Stimulated activated CD8-positive, alpha-beta memory T cell treated with anti-CD3 and anti-CD28 coated beads, Interleukin-7, amount 100 ng/mL, for 24 hours (primary cell): ENCODE results near the gene FOXJ2.
"Not testable (repeated sequence)": the region's sequence is repeated elsewhere in the genome, so short reads cannot be mapped to it uniquely, and the experiment has no call there.

Experiments used
- DNase-seq: peaks from one replicate; pipeline ENCODE4 v3.0.0-alpha.2; 2020; ENCODE audit warnings: low read depth

Gene FOXJ2

GRCh38 chr12:8065991-8066594, 33.6 kb downstream of the FOXJ2 start, which contains the start of gene C3AR1:
TSS of gene C3AR1 (minus strand) at chr12:8066359. CDS start at chr12:8060185, 6,174 bp downstream.
- no peak for DNase-seq

DNA sequence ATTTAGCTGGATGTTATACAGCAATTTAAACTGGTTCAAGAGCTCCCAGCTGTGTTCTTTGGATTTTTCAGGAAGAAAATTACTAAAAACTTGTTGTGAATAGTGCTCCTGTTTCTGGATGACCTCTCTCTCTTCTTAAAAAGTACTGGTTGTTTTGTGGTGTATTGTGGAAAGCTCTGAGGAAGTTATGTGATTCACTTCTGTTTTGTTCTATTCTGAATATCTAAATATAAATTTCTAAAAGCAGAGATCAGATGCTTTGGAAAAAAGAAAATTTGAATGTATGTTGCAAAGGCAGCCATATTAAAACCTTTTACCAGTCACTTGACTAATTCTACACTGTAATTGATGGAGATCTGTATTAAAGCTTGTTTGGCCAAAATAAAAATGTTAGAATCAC, 37.1 kb downstream of the FOXJ2 start:
- DNase-seq = no peak

DNA sequence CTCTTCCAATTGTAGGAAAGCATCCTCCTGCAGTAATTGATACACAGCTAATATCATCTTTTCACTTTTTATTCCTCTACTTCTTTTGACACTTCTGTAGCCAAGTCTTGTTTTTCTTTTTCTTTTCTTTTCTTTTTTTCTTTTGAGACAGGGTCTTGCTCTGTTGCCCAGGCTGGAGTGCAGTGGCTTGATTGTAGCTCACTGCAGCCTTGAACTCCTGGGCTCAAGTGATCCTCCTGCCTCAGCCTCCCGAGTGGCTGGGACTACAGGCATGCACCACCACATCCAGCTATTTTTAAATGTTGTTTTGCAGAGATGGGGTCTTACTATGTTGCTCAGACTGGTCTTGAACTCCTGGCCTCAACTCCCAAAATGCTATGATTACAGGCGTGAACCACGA, 39.3 kb downstream of the FOXJ2 start:
- DNase-seq = not testable (repeated sequence)

GRCh38 chr12:8075935-8076334, 43.4 kb downstream of the FOXJ2 start:
- no peak for DNase-seq

- no peak for DNase-seq
Measured at GRCh38 chr12:8076366-8076765, 43.9 kb downstream of the FOXJ2 start.

GRCh38 chr12:8077207-8077606, 44.7 kb downstream of the FOXJ2 start:
- no peak for DNase-seq

- DNase-seq = no peak
Measured at GRCh38 chr12:8078398-8078797, 45.9 kb downstream of the FOXJ2 start.

- no peak for DNase-seq
Measured at GRCh38 chr12:8078916-8079315, 46.4 kb downstream of the FOXJ2 start.

DNA sequence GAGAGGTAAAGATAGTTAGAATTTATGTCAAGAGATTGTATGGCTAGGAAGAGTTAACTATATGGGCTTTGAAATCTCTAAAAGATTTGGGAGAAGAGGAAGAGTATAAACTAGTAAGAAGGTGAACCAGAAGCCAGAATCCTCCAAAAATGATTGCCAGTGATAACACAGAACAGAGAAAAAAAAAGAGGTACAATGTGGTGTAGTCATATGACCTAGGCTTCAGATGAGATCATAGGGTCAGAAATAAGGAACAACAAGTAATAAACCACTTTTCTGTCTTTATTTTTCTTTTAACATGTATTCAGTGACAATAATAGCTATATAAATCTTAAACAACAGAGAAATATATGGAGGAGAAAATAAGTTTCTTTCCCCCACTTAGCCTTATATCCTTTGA, 47.6 kb downstream of the FOXJ2 start:
- DNase-seq = no peak

DNA sequence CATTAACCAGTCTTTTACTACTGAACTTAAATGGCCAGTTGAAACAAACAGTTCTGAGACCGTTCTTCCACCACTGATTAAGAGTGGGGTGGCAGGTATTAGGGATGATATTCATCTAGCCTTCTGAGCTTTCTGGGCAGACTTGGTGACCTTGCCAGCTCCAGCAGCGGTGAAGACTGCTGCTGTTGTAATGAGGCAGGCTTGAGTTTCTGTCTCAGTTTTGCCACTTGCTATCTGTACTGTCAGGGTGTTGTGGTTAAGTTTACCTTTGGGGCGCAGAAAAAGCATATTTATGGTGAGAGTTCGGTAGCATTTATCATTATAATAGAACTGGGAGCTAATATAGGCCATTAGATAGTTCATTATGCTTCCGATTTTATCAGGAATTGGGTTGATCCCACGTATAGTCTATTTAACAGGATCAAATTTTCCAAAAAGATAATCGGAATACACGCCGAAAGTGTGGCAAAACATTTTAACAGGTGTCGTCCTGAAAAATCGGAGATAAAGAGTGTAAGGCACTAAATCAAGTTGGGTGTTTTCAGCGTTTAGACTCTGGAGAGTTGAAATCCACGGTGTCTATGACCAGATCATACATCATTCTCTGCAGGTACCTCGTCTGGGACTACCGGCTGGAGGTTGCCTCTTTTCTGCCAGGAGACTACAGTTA, 48.9 kb downstream of the FOXJ2 start:
- DNase-seq = no peak

GRCh38 chr12:8082808-8083100, 50.2 kb downstream of the FOXJ2 start:
- no peak for DNase-seq

DNA sequence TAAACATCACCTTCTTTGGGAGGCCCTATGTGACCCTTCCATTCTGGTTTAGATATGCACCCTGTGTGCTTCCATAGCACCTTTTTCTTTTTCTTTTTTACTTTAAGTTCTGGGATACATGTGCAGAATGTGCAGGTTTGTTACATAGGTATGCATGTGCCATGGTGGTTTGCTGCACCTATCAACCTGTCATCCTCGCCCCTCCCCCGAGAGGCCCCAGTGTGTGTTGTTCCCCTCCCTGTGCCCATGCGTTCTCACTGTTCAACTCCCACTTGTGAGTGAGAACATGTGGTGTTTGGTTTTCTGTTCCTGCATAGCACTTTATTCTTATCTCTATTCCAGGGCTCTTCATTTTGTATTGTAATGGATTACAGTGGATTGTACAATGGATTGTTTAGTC, 51.8 kb downstream of the FOXJ2 start:
- not testable (repeated sequence) for DNase-seq

DNA sequence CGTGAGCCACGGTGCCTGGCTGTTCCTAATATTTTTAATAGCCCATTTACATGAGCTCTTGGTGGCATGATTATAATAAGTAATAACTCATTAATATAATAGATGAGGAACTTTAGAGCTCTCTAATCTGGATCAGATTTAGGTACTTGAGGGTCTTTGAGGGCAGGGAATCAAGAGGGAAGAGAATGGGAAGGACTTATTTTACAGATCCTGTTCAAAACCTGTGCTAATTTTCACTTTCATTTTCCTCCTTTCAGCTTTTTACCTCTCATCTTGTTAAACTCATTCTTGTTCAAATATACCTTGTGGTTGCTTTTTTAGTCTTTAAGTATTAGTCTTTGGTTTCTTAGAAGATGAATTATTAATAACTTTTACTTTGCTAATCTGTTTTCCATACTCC, 55.1 kb downstream of the FOXJ2 start:
- DNase-seq = no peak

GRCh38 chr12:8088574-8088973, 56.1 kb downstream of the FOXJ2 start:
- no peak for DNase-seq

DNA sequence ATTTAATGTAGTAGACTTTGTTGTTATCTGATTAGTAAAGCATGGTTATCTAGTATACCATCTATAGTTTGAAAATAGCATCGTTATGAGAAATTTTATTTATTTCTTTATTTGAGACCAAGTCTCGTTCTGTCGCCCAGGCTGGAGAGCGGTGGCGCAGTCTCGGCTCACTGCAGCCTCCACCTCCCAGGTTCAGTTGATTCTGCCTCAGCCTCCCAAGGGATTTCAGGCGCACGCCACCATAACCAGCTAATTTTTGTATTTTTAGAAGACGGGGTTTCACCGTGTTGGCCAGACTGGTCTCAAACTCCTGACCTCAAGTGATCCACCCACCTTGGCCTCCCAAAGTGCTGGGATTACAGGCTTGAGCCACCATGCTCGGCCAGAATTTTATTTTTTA, 56.8 kb downstream of the FOXJ2 start:
- DNase-seq = not testable (repeated sequence)

- DNase-seq = no peak
Measured at GRCh38 chr12:8089716-8090115, 57.2 kb downstream of the FOXJ2 start.

DNA sequence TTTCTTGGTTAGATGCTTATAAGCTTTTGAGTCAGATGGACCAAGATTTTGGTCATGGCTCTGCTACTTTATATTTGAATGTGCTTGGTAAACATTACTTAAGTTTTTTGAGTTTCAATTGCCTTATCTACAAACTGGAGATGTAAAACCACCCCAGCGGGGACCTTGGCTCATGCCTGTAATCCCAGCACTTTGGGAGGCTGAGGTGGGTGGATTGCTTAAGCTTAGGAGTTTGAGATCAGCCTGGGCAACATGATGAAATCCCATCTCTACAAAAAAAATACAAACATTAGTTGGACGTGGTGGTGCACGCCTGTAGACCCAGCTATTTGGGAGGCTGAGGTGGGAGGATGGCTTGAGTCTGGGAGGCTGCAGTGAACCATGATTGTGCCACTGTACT, 60.8 kb downstream of the FOXJ2 start:
- no peak for DNase-seq

- no peak for DNase-seq
Measured at GRCh38 chr12:8096281-8096915, 63.9 kb downstream of the FOXJ2 start.

DNA sequence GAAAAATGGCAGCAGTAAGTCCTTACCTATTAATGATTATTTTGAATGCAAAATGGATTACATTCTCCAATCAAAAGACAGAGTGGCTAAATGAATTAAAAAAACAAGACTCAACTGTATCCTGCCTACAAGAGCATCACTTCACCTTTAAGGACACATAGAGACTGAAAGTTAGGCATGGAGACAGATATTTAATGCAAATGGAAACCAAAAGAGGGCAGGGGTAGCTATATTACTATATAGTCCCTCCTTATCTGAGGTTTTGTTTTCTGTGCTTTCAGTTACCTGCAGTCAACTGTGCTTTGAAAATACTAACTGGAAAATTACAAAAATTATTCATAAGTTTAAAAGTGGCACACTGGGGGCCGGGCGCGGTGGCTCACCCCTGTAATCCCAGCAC, 66.7 kb downstream of the FOXJ2 start:
- no peak for DNase-seq
